CD14-positive monocyte (primary cell): Measurements from ENCODE around the gene GIPC3. TPM values are rescaled to one million over a fixed set of nuclear protein-coding genes. Genes with fewer than 3 reads are reported as not detected.

ENCODE experiments used
- DNase-seq, 3 donors: peaks; one replicate each; pipeline ENCODE4 v3.0.0-alpha.2; 2011 to 2022
- H2AFZ ChIP-seq: 2 replicates; pipeline ENCODE4 v1.6.0; 2012; ENCODE audit warnings: mild to moderate bottlenecking, low read depth, low read length, inconsistent platforms; ENCODE audit not compliant: insufficient read depth, poor library complexity, severe bottlenecking
- H3K27ac ChIP-seq, 2 donors: 1 replicate in 1 of 2; 2 replicates in 1 of 2; pipeline ENCODE4 v1.5.1; 2012 to 2013; ENCODE audit warnings: low read length in 2 of 2, control low read depth in 1 of 2, inconsistent platforms in 1 of 2, low read depth in 1 of 2, mild to moderate bottlenecking in 1 of 2
- H3K27me3 ChIP-seq, 2 donors: one replicate each; pipeline versions ENCODE4 v1.6.0 to v1.6.1; 2011 to 2013; ENCODE audit warnings: low read length in 2 of 2; ENCODE audit not compliant: control insufficient read depth in 2 of 2, insufficient read depth in 2 of 2
- H3K36me3 ChIP-seq, 2 donors: replicated peaks in 1 of 2; 1 replicate in 1 of 2; 2 replicates in 1 of 2; pipeline versions ENCODE4 v1.5.1 to v1.6.1; 2012 to 2013; ENCODE audit warnings: low read length in 2 of 2, control low read depth in 1 of 2, inconsistent platforms in 1 of 2, mild to moderate bottlenecking in 1 of 2; ENCODE audit not compliant: insufficient read depth in 2 of 2, control insufficient read depth in 1 of 2
- H3K4me1 ChIP-seq, 2 donors: 1 replicate in 1 of 2; 2 replicates in 1 of 2; pipeline versions ENCODE4 v1.5.1 to v1.6.1; 2012 to 2013; ENCODE audit warnings: low read length in 2 of 2, control low read depth in 1 of 2, inconsistent platforms in 1 of 2, mild to moderate bottlenecking in 1 of 2, moderate library complexity in 1 of 2; ENCODE audit not compliant: insufficient read depth in 2 of 2, control insufficient read depth in 1 of 2
- H3K4me2 ChIP-seq: replicated peaks from 2 replicates; pipeline ENCODE3; 2012; ENCODE audit warnings: low read length, moderate library complexity, mild to moderate bottlenecking; ENCODE audit not compliant: poor library complexity, severe bottlenecking; ENCODE audit errors: extremely low read depth
- H3K4me3 ChIP-seq, 3 experiments: fragments of 200-600 bp in 1 of 3; sonication (generic) in 1 of 3; replicated peaks in 1 of 3; 1 replicate in 2 of 3; 2 replicates in 1 of 3; pipeline ENCODE4 v1.5.1; 2011 to 2013; ENCODE audit warnings: low read length in 3 of 3, mild to moderate bottlenecking in 3 of 3, control low read depth in 2 of 3, low read depth in 2 of 3, inconsistent platforms in 1 of 3, moderate library complexity in 1 of 3
- H3K79me2 ChIP-seq: 2 replicates; pipeline ENCODE4 v1.6.0; 2012; ENCODE audit warnings: mild to moderate bottlenecking, control low read depth, inconsistent platforms, low read length, moderate library complexity; ENCODE audit not compliant: insufficient read depth
- H3K9ac ChIP-seq: 2 replicates; pipeline ENCODE4 v1.6.0; 2017; ENCODE audit warnings: low read length, mild to moderate bottlenecking; ENCODE audit not compliant: insufficient read depth, poor library complexity, severe bottlenecking
- H3K9me3 ChIP-seq, 2 donors: replicated peaks in 1 of 2; 1 replicate in 1 of 2; 2 replicates in 1 of 2; pipeline versions ENCODE4 v1.5.1 to v1.6.1; 2012 to 2013; ENCODE audit warnings: low read length in 2 of 2, control low read depth in 1 of 2; ENCODE audit not compliant: control insufficient read depth in 1 of 2, insufficient read depth in 1 of 2
- H4K20me1 ChIP-seq: 2 replicates; pipeline ENCODE4 v1.6.0; 2012; ENCODE audit warnings: mild to moderate bottlenecking, low read length, control low read depth, moderate library complexity; ENCODE audit not compliant: insufficient read depth
- H3K27ac Mint-ChIP-seq, 7 donors: one replicate each; pipeline ENCODE4 v1.8.0; 2020; ENCODE audit warnings: mild to moderate bottlenecking in 7 of 7, mixed read lengths in 7 of 7, moderate library complexity in 6 of 7, inconsistent platforms in 2 of 7
- H3K27me3 Mint-ChIP-seq, 3 donors: one replicate each; pipeline ENCODE4 v1.8.0; 2021 to 2022; ENCODE audit warnings: low read depth in 3 of 3, mild to moderate bottlenecking in 3 of 3, mixed read lengths in 3 of 3, moderate library complexity in 3 of 3, inconsistent platforms in 1 of 3
- H3K36me3 Mint-ChIP-seq, 2 donors: one replicate each; pipeline ENCODE4 v1.8.0; 2020; ENCODE audit warnings: mixed read lengths in 2 of 2, inconsistent platforms in 1 of 2, mild to moderate bottlenecking in 1 of 2
- H3K4me1 Mint-ChIP-seq: one replicate; pipeline ENCODE4 v1.8.0; 2020; ENCODE audit warnings: mild to moderate bottlenecking, mixed read lengths
- H3K4me3 Mint-ChIP-seq, 2 donors: one replicate each; pipeline ENCODE4 v1.8.0; 2020; ENCODE audit warnings: mild to moderate bottlenecking in 2 of 2, mixed read lengths in 2 of 2, moderate library complexity in 1 of 2
- H3K9me3 Mint-ChIP-seq, 7 donors: one replicate each; pipeline ENCODE4 v1.8.0; 2020 to 2022; ENCODE audit warnings: mixed read lengths in 7 of 7, mild to moderate bottlenecking in 6 of 7, moderate library complexity in 6 of 7, inconsistent platforms in 2 of 7
- CTCF ChIP-seq: fragments of 200-600 bp; IDR thresholded peaks from one replicate; pipeline ENCODE4 v1.8.0; 2022; ENCODE audit warnings: antibody characterized with exemption, mild to moderate bottlenecking
- WGBS: methylation state at CpG from one replicate; pipeline ENCODE4 v1.1.5; 2013; ENCODE audit warnings: missing lambda C conversion rate; ENCODE audit not compliant: insufficient coverage; 5-methylcytosine and 5-hydroxymethylcytosine counted together
- intact Hi-C, 2 donors: fragments of 100-400 bp; cut with micrococcal nuclease; formaldehyde crosslinking; loops; one replicate each; pipeline versions ENCODE4 v1.15.0 to v1.15.1; 2023
- polyA plus RNA-seq, 3 donors: library from polyadenylated mRNA; depleted of rRNA in 1 of 3; unstranded in 2 of 3; stranded (reverse) in 1 of 3; fragments of 300-500 nt in 2 of 3; fragments of >200 nt in 1 of 3; fragmentation: Illumina TruSeq in 2 of 3; gene quantifications; 1 replicate in 2 of 3; 2 replicates in 1 of 3; pipeline ENCODE4 v1.2.3, GENCODE V29; 2012 to 2021

GIPC3 gene
- polyA plus RNA-seq, 3 donors: 0.03 TPM; not detected in 2

- Histone ChIP-seq H3K4me3 (no peak overlapping the region), H3K9me3 (no peaks in the 10 kb centered on the region), H3K27me3 (no peaks in the 10 kb centered on the region), H3K4me2 (no peak overlapping the region), H4K20me1 (peaks cover 34% of the 10 kb centered on the region), H3K79me2 (peaks cover 27% of the 10 kb centered on the region), H3K27ac (no peak overlapping the region), H3K9ac (no peak overlapping the region), H2AFZ (no peak overlapping the region), H3K36me3 (peaks cover 39 to 52% of the 10 kb centered on the region in 2 donors), H3K4me1 (peaks cover 13 to 25% of the 10 kb centered on the region in 2 donors)
- Mint-ChIP-seq H3K9me3 (no peaks in the 10 kb centered on the region), H3K27me3 (no peaks in the 10 kb centered on the region), H3K4me1 (peaks cover 30% of the 10 kb centered on the region), H3K36me3 (peaks cover 31 to 57% of the 10 kb centered on the region in 2 donors), H3K27ac (no peak overlapping the region), H3K4me3 (no peak overlapping the region)
- no peak for DNase-seq
- intact Hi-C loops: no loop called here
- WGBS: 85% methylated on average over 7 of the region's 15 CpGs
- TF ChIP-seq CTCF: no peak
These were observed 36.4 kb downstream of the GIPC3 start for GRCh38 chr19:3621689-3622088.

- intact Hi-C loops: no loop called here
- Histone ChIP-seq H2AFZ (no peak overlapping the region), H3K27me3 (no peaks in the 10 kb centered on the region), H3K4me2 (no peak overlapping the region), H3K79me2 (peaks cover 27% of the 10 kb centered on the region), H4K20me1 (peaks cover 34% of the 10 kb centered on the region), H3K4me1 (peaks cover 14 to 28% of the 10 kb centered on the region in 2 donors), H3K9ac (no peak overlapping the region), H3K4me3 (no peak overlapping the region), H3K9me3 (no peaks in the 10 kb centered on the region), H3K36me3 (peaks cover 37 to 52% of the 10 kb centered on the region in 2 donors), H3K27ac (no peak overlapping the region)
- peaks cover 30% of the 10 kb centered on the region for H3K4me1 Mint-ChIP-seq
- no peaks in the 10 kb centered on the region for H3K9me3 Mint-ChIP-seq
- 93% methylated on average over 3 of the region's 12 CpGs for WGBS
- H3K36me3 Mint-ChIP-seq: peaks cover 27 to 51% of the 10 kb centered on the region in 2 donors
- no peak for DNase-seq
- H3K4me3 Mint-ChIP-seq: no peak overlapping the region
- H3K27ac Mint-ChIP-seq: peak overlapping the region in 2 of 7 donors; percentile 13 to 50
- TF ChIP-seq CTCF: no peak
- H3K27me3 Mint-ChIP-seq: no peaks in the 10 kb centered on the region
These were observed 36.9 kb downstream of the GIPC3 start for GRCh38 chr19:3622224-3622623.
